H1 (cell line): ENCODE measurements around the gene EPS8L1. TPM values are rescaled to one million over a fixed set of nuclear protein-coding genes. Genes with fewer than 3 reads are reported as not detected.

Source experiments
- CTCF ChIA-PET: fragments of 300-600 bp; sonication (Branson Sonifier 250); formaldehyde crosslinking; loops from one replicate; lab custom pipeline; 2021; ENCODE audit not compliant: partially characterized antibody; lab: Charles Lee
- POLR2A ChIA-PET: fragments of 300-600 bp; sonication (Branson Sonifier 250); formaldehyde crosslinking; loops from one replicate; lab custom pipeline; 2021; ENCODE audit warnings: inconsistent platforms; ENCODE audit not compliant: partially characterized antibody; lab: Charles Lee
- DNase-seq, 2 experiments: peaks; one replicate each; pipeline versions ENCODE4 v3.0.0 to v3.0.0-alpha.2; 2010 to 2022; ENCODE audit warnings: low spot score in 2 of 2, low read depth in 1 of 2, mixed read lengths in 1 of 2
- FAIRE-seq: peaks from 2 replicates; lab custom pipeline; 2011; peaks lifted over from hg19 to GRCh38; lab: Jason Lieb, UNC
- H2AFZ ChIP-seq: 2 replicates; pipeline ENCODE4 v1.8.1; 2012; ENCODE audit warnings: low read length, inconsistent platforms
- H2AK5ac ChIP-seq: 2 replicates; pipeline ENCODE4 v1.6.1; 2013; ENCODE audit warnings: low read depth, low read length
- H2BK120ac ChIP-seq: replicated peaks from 2 replicates; pipeline ENCODE3; 2013; ENCODE audit warnings: low read depth, low read length, inconsistent platforms
- H2BK12ac ChIP-seq: 2 replicates; pipeline ENCODE4 v1.6.1; 2013; ENCODE audit warnings: low read depth, low read length
- H2BK15ac ChIP-seq: 2 replicates; pipeline ENCODE4 v1.6.1; 2013; ENCODE audit warnings: low read length
- H2BK20ac ChIP-seq: 2 replicates; pipeline ENCODE4 v1.6.1; 2013; ENCODE audit warnings: low read length
- H2BK5ac ChIP-seq: 2 replicates; pipeline ENCODE4 v1.6.1; 2013; ENCODE audit warnings: low read depth, low read length
- H3K14ac ChIP-seq: 2 replicates; pipeline ENCODE4 v1.6.1; 2013; ENCODE audit warnings: inconsistent platforms; ENCODE audit not compliant: insufficient read length
- H3K18ac ChIP-seq: 2 replicates; pipeline ENCODE4 v1.6.1; 2013; ENCODE audit warnings: low read length; ENCODE audit errors: extremely low read depth
- H3K23ac ChIP-seq: 2 replicates; pipeline ENCODE4 v1.6.1; 2013; ENCODE audit warnings: inconsistent platforms; ENCODE audit not compliant: insufficient read length
- H3K23me2 ChIP-seq: 2 replicates; pipeline ENCODE4 v1.6.1; 2013; ENCODE audit warnings: low read depth, low read length
- H3K27ac ChIP-seq: 2 replicates; pipeline ENCODE4 v1.6.1; 2011; ENCODE audit warnings: low read depth, low read length, inconsistent platforms
- H3K27me3 ChIP-seq, 4 experiments: replicated peaks in 1 of 4; 1 replicate in 1 of 4; 2 replicates in 3 of 4; pipeline versions ENCODE4 v1.6.1 to v1.8.1; 2011 to 2013; ENCODE audit warnings: low read length in 3 of 4, mild to moderate bottlenecking in 3 of 4, inconsistent platforms in 2 of 4, mixed read lengths in 2 of 4, moderate library complexity in 1 of 4; ENCODE audit not compliant: control insufficient read depth in 3 of 4, insufficient read depth in 3 of 4; ENCODE audit errors: extremely low read depth in 1 of 4
- H3K36me3 ChIP-seq, 4 experiments: 2 replicates each; pipeline versions ENCODE4 v1.6.1 to v1.8.1; 2011 to 2013; ENCODE audit warnings: mild to moderate bottlenecking in 4 of 4, low read length in 3 of 4, moderate library complexity in 2 of 4, control low read depth in 1 of 4, inconsistent platforms in 1 of 4; ENCODE audit not compliant: insufficient read depth in 4 of 4, control insufficient read depth in 2 of 4
- H3K4ac ChIP-seq: replicated peaks from 2 replicates; pipeline ENCODE3; 2013; ENCODE audit warnings: low read length, low read depth, mixed read lengths, inconsistent platforms; ENCODE audit not compliant: insufficient read length
- H3K4me1 ChIP-seq, 4 experiments: replicated peaks in 1 of 4; 1 replicate in 1 of 4; 2 replicates in 3 of 4; pipeline versions ENCODE4 v1.6.1 to v1.8.1; 2011 to 2013; ENCODE audit warnings: low read length in 3 of 4, inconsistent platforms in 2 of 4, mixed read lengths in 1 of 4; ENCODE audit not compliant: insufficient read depth in 4 of 4, control insufficient read depth in 3 of 4
- H3K4me2 ChIP-seq, 2 experiments: 2 replicates each; pipeline versions ENCODE4 v1.6.1 to v1.8.1; 2011 to 2013; ENCODE audit warnings: low read depth in 2 of 2, low read length in 2 of 2, control low read depth in 1 of 2, inconsistent platforms in 1 of 2, mild to moderate bottlenecking in 1 of 2; ENCODE audit not compliant: insufficient read depth in 1 of 2
- H3K4me3 ChIP-seq, 4 experiments: fragments of 200-600, 300-600 bp in 1 of 4; sonication (generic), shearing (Covaris generic), sonication (Bioruptor Twin) in 1 of 4; 2 replicates each; pipeline versions ENCODE4 v1.5.1 to v1.8.1; 2011 to 2016; ENCODE audit warnings: low read length in 4 of 4, low read depth in 3 of 4, control low read depth in 2 of 4, inconsistent platforms in 2 of 4, mild to moderate bottlenecking in 2 of 4, mixed read lengths in 1 of 4, moderate library complexity in 1 of 4; ENCODE audit not compliant: insufficient read depth in 2 of 4; ENCODE audit errors: extremely low read depth in 1 of 4
- H3K56ac ChIP-seq: replicated peaks from 2 replicates; pipeline ENCODE3; 2013; ENCODE audit warnings: low read depth, mild to moderate bottlenecking, mixed read lengths, low read length, inconsistent platforms; ENCODE audit not compliant: insufficient read length
- H3K79me1 ChIP-seq: 2 replicates; pipeline ENCODE4 v1.6.1; 2013; ENCODE audit warnings: low read depth, low read length, control low read depth
- H3K79me2 ChIP-seq, 2 experiments: 2 replicates each; pipeline versions ENCODE4 v1.6.1 to v1.8.1; 2012 to 2013; ENCODE audit warnings: low read length in 2 of 2, mild to moderate bottlenecking in 2 of 2, inconsistent platforms in 1 of 2; ENCODE audit not compliant: insufficient read depth in 2 of 2, control insufficient read depth in 1 of 2
- H3K9ac ChIP-seq, 4 experiments: replicated peaks in 1 of 4; 1 replicate in 1 of 4; 2 replicates in 3 of 4; pipeline versions ENCODE4 v1.6.1 to v1.8.1; 2011 to 2013; ENCODE audit warnings: low read depth in 3 of 4, low read length in 3 of 4, control low read depth in 2 of 4, mild to moderate bottlenecking in 2 of 4, moderate library complexity in 2 of 4, inconsistent platforms in 1 of 4; ENCODE audit errors: extremely low read depth in 1 of 4
- H3K9me3 ChIP-seq, 2 experiments: 2 replicates each; pipeline versions ENCODE4 v1.6.1 to v1.8.1; 2012 to 2013; ENCODE audit warnings: mild to moderate bottlenecking in 2 of 2, moderate library complexity in 2 of 2, control low read depth in 1 of 2, inconsistent platforms in 1 of 2, low read depth in 1 of 2, low read length in 1 of 2, mixed read lengths in 1 of 2; ENCODE audit not compliant: insufficient read depth in 2 of 2
- H4K20me1 ChIP-seq, 2 experiments: replicated peaks in 1 of 2; 2 replicates each; pipeline versions ENCODE3 to v1.8.1; 2011 to 2013; ENCODE audit warnings: inconsistent platforms in 2 of 2, low read length in 2 of 2, mild to moderate bottlenecking in 1 of 2; ENCODE audit not compliant: insufficient read depth in 2 of 2, control insufficient read depth in 1 of 2
- H4K5ac ChIP-seq: 2 replicates; pipeline ENCODE4 v1.6.1; 2013; ENCODE audit warnings: low read length, low read depth, mixed read lengths, inconsistent platforms; ENCODE audit not compliant: insufficient read length
- H4K8ac ChIP-seq: 2 replicates; pipeline ENCODE4 v1.8.0; 2013; ENCODE audit warnings: mild to moderate bottlenecking, moderate library complexity, low read length, inconsistent platforms; ENCODE audit not compliant: insufficient read depth; ENCODE audit errors: extremely low read depth
- H4K91ac ChIP-seq: replicated peaks from 2 replicates; pipeline ENCODE3; 2013; ENCODE audit warnings: low read length, mixed read lengths, inconsistent platforms; ENCODE audit not compliant: insufficient read length
- GABPA ChIP-seq: IDR thresholded peaks from 2 replicates; pipeline ENCODE4 v1.6.1; 2011; ENCODE audit warnings: mild to moderate bottlenecking, low read length, moderate library complexity, borderline replicate concordance; ENCODE audit not compliant: insufficient read depth
- JUN ChIP-seq: IDR thresholded peaks from 2 replicates; pipeline ENCODE4 v1.6.1; 2011; ENCODE audit warnings: low read depth, mild to moderate bottlenecking, improper control_type of control experiment, low read length
- JUND ChIP-seq: IDR thresholded peaks from 2 replicates; pipeline ENCODE4 v1.6.1; 2011; ENCODE audit warnings: mild to moderate bottlenecking, improper control_type of control experiment, low read length
- SIN3A ChIP-seq, 2 experiments: IDR thresholded peaks in 1 of 2; conservative IDR thresholded peaks in 1 of 2; 2 replicates each; pipeline ENCODE4 v1.6.1; 2011 to 2012; ENCODE audit warnings: low read length in 2 of 2, improper control_type of control experiment in 1 of 2, low read depth in 1 of 2, mild to moderate bottlenecking in 1 of 2
- TBP ChIP-seq: IDR thresholded peaks from 2 replicates; pipeline ENCODE4 v1.6.1; 2011; ENCODE audit warnings: low read depth, low read length, improper control_type of control experiment
- WGBS, 2 experiments: shearing (Covaris generic) in 1 of 2; methylation state at CpG; one replicate each; pipeline versions ENCODE4 v1.1.6 to v1.1.7; 2013 to 2015; ENCODE audit warnings: low lambda C conversion rate in 2 of 2, mixed read lengths in 2 of 2, inconsistent platforms in 1 of 2, low coverage in 1 of 2, missing lambda C conversion rate in 1 of 2; ENCODE audit not compliant: insufficient replicate concordance in 2 of 2, insufficient coverage in 1 of 2, insufficient read length in 1 of 2; ENCODE audit errors: extremely low coverage in 1 of 2, missing lambda C conversion rate in 1 of 2; 5-methylcytosine and 5-hydroxymethylcytosine counted together
- polyA plus RNA-seq, 7 experiments: library from polyadenylated mRNA; depleted of rRNA in 3 of 7; stranded (reverse) in 5 of 7; unstranded in 2 of 7; fragments of >200 nt in 5 of 7; fragments of 200-250 nt in 2 of 7; gene quantifications; 1 replicate in 5 of 7; 2 replicates in 1 of 7; 4 replicates in 1 of 7; pipeline versions ENCODE4 v1.2.1 to v1.2.3, GENCODE V29; 2011 to 2013; ENCODE audit warnings: missing spikeins in 2 of 7, mixed read lengths in 2 of 7
- total RNA-seq: library from RNA; stranded (reverse); fragmentation: NEBNext Ultra II Directional; extraction: Animal tissue kit (Norgen Biotek cat#: 25700); gene quantifications from 2 replicates; pipeline ENCODE4 v1.2.1, GENCODE V29; 2021
- TF ChIP-seq, protein P1 (sequence below): IDR thresholded peaks from 2 replicates; pipeline ENCODE4 v1.6.1; 2012; ENCODE audit warnings: inconsistent platforms
- TF ChIP-seq, protein P2 (sequence below): IDR thresholded peaks from 2 replicates; pipeline ENCODE4 v1.6.1; 2012; ENCODE audit warnings: low read length, inconsistent platforms
- TF ChIP-seq, protein P3 (sequence below): IDR thresholded peaks from 2 replicates; pipeline ENCODE4 v1.6.1; 2012; ENCODE audit warnings: inconsistent platforms

The EPS8L1 gene
- total and polyA plus RNA-seq, 2 of the 8 experiments (the other 6 are each of a cell fraction or from before 2014, with no cell fraction given): 19.8 to 30.2 TPM

DNA sequence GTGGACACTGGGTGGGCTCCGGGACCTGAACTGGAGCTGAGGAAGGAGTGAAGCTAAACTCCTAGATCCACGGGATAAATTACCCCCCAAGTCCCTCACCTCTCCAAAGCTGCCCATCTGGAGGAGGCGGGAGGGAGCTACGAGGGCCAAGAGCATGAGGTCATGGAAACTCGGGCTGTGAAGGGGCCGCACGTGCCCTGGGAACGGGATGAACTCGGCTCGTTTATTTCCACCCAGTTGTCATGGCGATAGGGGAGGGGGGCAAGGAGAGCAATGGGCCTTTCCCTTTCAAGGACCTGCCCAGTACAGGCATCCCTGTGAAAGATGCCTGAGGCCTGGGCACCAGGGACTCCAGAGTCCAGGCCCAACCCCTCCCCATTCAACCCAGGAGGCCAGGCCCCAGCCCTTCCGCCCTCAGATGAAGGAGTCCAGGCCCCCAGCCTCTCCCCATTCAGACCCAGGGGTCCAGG lies 37.9 kb downstream of the EPS8L1 start:
- H3K36me3 ChIP-seq: peaks cover 0 to 4% (median 0%) of the 10 kb centered on the region in 4 experiments; a peak in 1 of 8 replicates
- no peak overlapping the region for H2AK5ac ChIP-seq
- H4K8ac ChIP-seq: no peak overlapping the region
- no peak overlapping the region for H2BK15ac ChIP-seq
- H3K27me3 ChIP-seq: no peaks in the 10 kb centered on the region
- no peak overlapping the region for H2BK5ac ChIP-seq
- peaks cover 0 to 20% (median 15%) of the 10 kb centered on the region in 4 experiments; a peak in 5 of 7 replicates for H3K4me1 ChIP-seq
- CTCF ChIA-PET: interaction anchor here (0.9 to 3.7 kb wide), 4 partner anchors 19 to 25 kb away, joined by 3 to 15 read pairs (median 4); no protein-coding TSS in a partner anchor
- DNase-seq (peak in 1 of 2 experiments; percentile 59), FAIRE-seq (peak; percentile 7)
- 74% methylated on average over 12 of the region's 12 CpGs; no CpG with 5 or more reads in 1 of the 2 experiments for WGBS, 2 experiments
- H3K18ac ChIP-seq: no peak overlapping the region; the same call in 1 of the 2 replicates
- H3K9me3 ChIP-seq: no peaks in the 10 kb centered on the region
- no peak overlapping the region for H2BK12ac ChIP-seq
- TF ChIP-seq, protein P1, sequence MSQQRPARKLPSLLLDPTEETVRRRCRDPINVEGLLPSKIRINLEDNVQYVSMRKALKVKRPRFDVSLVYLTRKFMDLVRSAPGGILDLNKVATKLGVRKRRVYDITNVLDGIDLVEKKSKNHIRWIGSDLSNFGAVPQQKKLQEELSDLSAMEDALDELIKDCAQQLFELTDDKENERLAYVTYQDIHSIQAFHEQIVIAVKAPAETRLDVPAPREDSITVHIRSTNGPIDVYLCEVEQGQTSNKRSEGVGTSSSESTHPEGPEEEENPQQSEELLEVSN: peak; percentile 60
- TF ChIP-seq, protein P2, sequence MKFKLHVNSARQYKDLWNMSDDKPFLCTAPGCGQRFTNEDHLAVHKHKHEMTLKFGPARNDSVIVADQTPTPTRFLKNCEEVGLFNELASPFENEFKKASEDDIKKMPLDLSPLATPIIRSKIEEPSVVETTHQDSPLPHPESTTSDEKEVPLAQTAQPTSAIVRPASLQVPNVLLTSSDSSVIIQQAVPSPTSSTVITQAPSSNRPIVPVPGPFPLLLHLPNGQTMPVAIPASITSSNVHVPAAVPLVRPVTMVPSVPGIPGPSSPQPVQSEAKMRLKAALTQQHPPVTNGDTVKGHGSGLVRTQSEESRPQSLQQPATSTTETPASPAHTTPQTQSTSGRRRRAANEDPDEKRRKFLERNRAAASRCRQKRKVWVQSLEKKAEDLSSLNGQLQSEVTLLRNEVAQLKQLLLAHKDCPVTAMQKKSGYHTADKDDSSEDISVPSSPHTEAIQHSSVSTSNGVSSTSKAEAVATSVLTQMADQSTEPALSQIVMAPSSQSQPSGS: peak; percentile 58; the same call in 1 of the 2 replicates
- TF ChIP-seq TBP (no peak), GABPA (no peak), JUND (peak; percentile 68; the same call in 1 of the 2 replicates), SIN3A (conservative IDR thresholded peaks at IDR 0.05 in 1 of 2, IDR thresholded peaks at IDR 0.05 in 1 of 2; ENCODE audit: low read depth in 1 of 2, low read length in 2 of 2) (0 out of 4 replicates have a peak, but pooled peaks of 1 of the 2 experiments have one; percentile 45), JUN (peak; percentile 86)
- TF ChIP-seq, protein P3, sequence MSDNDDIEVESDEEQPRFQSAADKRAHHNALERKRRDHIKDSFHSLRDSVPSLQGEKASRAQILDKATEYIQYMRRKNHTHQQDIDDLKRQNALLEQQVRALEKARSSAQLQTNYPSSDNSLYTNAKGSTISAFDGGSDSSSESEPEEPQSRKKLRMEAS: peak; percentile 77
- H3K23ac ChIP-seq: no peak overlapping the region
- H3K79me2 ChIP-seq: peaks cover 0 to 33% of the 10 kb centered on the region in 2 experiments; a peak in 2 of 4 replicates
- H3K9ac ChIP-seq: peak overlapping the region in 1 of 4 experiments; percentile 34; a peak in 2 of 7 replicates
- POLR2A ChIA-PET: interaction anchor here (0.9 to 6.4 kb wide), 3 partner anchors 16 to 25 kb away, joined by 3 to 72 read pairs (median 3); no protein-coding TSS in a partner anchor
- H3K56ac ChIP-seq: no peak overlapping the region
- H4K20me1 ChIP-seq: peaks cover 20 to 31% of the 10 kb centered on the region in 2 experiments
- H2BK20ac ChIP-seq: no peak overlapping the region
- no peak overlapping the region for H2AFZ ChIP-seq
- 0 out of 4 replicates have a peak overlapping the region, but pooled peaks of 1 of the 2 experiments have one; percentile 1 for H3K4me2 ChIP-seq
- no peak overlapping the region for H3K4ac ChIP-seq
- H4K91ac ChIP-seq: no peak overlapping the region
- no peak overlapping the region for H3K14ac ChIP-seq
- no peak overlapping the region for H4K5ac ChIP-seq
- H3K23me2 ChIP-seq: peaks cover 17% of the 10 kb centered on the region
- H2BK120ac ChIP-seq: no peak overlapping the region
- H3K79me1 ChIP-seq: peaks cover 35% of the 10 kb centered on the region
- peak overlapping the region; percentile 57 for H3K27ac ChIP-seq
- H3K4me3 ChIP-seq: no peak overlapping the region
